DOHH2 (cell line): ENCODE results near the gene SERAC1.

Source experiments
- CTCF ChIP-seq: fragments of 200-600 bp; sonication (generic); IDR thresholded peaks from one replicate; pipeline ENCODE4 v1.5.1; 2014; ENCODE audit warnings: antibody characterized with exemption, mild to moderate bottlenecking, low read depth, low read length; ENCODE audit not compliant: poor library complexity, severe bottlenecking
- EZH2phosphoT487 ChIP-seq: fragments of 200-600 bp; sonication (generic); IDR thresholded peaks from 2 replicates; pipeline ENCODE4 v1.6.1; 2017; ENCODE audit warnings: borderline replicate concordance, mild to moderate bottlenecking, antibody characterized with exemption, low read length, moderate library complexity, mixed read lengths

- TF ChIP-seq CTCF (no peak), EZH2phosphoT487 (no peak)
Measured at GRCh38 chr6:158175111-158175510, 7.0 kb upstream of the SERAC1 start.
